Measurements from ENCODE around the gene TMEM156.
"Not testable (repeated sequence)": the region's sequence is repeated elsewhere in the genome, so short reads cannot be mapped to it uniquely, and the experiment has no call there.

DNA sequence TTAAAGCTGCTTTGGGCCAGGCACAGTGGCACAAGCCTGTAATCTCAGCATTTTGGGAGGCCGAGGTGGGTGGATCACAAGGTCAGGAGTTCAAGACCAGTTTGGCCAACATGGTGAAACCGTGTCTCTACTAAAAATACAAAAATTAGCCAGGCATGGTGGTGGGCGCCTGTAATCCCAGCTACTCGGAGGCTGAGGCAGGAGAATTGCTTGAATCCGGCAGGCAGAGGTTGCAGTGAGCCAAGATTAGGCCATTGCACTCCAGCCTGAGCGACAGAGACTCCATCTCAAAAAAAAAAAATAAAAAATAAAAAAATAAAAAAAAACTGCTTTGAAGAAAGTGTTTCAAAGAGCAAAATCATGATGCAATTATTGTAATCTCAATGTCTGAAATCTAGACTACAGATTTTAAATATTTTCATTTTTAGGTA, 604 bp downstream of the TMEM156 start:
- TF ChIP-seq, protein P1, sequence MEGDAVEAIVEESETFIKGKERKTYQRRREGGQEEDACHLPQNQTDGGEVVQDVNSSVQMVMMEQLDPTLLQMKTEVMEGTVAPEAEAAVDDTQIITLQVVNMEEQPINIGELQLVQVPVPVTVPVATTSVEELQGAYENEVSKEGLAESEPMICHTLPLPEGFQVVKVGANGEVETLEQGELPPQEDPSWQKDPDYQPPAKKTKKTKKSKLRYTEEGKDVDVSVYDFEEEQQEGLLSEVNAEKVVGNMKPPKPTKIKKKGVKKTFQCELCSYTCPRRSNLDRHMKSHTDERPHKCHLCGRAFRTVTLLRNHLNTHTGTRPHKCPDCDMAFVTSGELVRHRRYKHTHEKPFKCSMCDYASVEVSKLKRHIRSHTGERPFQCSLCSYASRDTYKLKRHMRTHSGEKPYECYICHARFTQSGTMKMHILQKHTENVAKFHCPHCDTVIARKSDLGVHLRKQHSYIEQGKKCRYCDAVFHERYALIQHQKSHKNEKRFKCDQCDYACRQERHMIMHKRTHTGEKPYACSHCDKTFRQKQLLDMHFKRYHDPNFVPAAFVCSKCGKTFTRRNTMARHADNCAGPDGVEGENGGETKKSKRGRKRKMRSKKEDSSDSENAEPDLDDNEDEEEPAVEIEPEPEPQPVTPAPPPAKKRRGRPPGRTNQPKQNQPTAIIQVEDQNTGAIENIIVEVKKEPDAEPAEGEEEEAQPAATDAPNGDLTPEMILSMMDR (IDR thresholded peaks at IDR 0.05; ENCODE audit: poor library complexity, severe bottlenecking): not testable (repeated sequence)
- TF ChIP-seq RAD21 (conservative IDR thresholded peaks at IDR 0.05); EP300 (conservative IDR thresholded peaks at IDR 0.05; ENCODE audit: poor library complexity, severe bottlenecking); EZH2 (IDR thresholded peaks at IDR 0.05; ENCODE audit: borderline replicate concordance, insufficient read depth, low read length, poor library complexity, severe bottlenecking): not testable (repeated sequence)

All from neural cell (in vitro differentiated cells).